Hippocampal formation (tissue), 2 donors: Measurements from ENCODE around the gene LRIG1.

Source experiments
- DNase-seq, 2 donors: peaks; one replicate each; lab custom pipeline; 2025; lab: John Stamatoyannopoulos, UW

Gene LRIG1

DNA sequence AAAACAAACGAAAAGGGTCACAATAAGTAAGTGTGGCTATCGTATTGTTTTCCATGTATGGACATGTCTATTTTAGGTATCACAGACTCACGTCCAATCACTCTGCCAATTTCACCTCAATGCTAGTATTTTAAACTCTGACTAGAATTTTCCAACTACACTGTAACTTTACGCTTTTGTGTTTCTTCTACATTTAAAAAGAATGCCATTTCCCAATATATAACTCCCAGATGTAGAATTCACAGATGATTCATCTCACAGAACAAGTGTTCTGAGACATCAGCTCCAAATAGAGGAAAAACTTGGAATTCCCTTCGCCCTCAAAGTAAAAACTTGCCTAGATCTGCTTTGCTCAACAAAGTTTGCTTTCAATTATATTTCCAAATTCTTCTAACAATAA, 14.2 kb downstream of the LRIG1 start:
- DNase-seq = no peak

DNA sequence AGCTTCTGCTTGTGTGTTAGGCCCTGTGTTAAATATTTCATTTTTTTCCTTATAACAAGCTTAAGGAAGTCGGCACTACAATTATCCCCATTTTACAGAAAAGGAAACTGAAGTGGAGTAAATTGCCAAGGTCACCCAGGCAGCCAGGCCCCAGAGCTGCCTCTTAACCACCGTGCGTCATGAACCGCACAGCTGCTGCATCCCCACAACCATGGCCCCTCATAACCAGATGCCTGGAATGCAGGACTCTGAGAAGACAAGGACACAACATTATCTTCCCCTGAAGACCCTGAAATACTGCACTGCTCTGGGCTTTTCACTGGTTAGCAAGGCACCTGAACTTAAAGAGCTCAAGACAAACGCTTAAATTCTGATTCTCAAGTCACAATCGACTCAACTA, 14.6 kb downstream of the LRIG1 start:
- no peak for DNase-seq

DNA sequence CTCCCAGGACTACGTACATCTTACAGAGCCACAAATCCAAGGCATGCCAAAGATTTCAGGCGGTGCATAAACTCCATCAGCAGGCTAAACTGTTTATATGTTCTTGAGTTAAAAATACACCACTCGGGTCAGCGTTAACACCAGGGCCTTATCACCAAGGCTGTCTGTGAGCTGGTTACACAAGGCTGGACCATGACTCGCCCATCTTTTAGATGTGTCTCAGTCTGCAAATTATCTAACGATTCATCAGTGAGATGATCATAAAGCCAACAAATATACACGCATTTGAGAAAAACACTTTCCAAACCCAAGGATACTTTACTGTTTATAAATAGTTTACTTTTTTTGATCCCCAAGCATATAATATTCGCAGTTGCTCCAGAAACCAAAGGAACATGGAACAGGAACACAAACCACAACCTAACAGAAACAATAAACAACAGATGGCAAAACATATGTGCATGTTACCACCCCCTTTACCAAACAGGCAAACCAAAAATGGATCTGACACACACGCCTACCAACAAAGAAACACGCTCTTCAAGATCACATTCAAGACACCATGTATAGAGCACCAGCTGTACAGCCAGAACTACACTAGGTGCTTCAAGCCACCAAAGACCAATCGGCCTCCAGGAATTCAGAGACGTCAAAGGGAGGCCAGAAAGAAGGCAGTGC, 15.4 kb downstream of the LRIG1 start:
- DNase-seq = peak in 1 of 2 donors; percentile 37

DNA sequence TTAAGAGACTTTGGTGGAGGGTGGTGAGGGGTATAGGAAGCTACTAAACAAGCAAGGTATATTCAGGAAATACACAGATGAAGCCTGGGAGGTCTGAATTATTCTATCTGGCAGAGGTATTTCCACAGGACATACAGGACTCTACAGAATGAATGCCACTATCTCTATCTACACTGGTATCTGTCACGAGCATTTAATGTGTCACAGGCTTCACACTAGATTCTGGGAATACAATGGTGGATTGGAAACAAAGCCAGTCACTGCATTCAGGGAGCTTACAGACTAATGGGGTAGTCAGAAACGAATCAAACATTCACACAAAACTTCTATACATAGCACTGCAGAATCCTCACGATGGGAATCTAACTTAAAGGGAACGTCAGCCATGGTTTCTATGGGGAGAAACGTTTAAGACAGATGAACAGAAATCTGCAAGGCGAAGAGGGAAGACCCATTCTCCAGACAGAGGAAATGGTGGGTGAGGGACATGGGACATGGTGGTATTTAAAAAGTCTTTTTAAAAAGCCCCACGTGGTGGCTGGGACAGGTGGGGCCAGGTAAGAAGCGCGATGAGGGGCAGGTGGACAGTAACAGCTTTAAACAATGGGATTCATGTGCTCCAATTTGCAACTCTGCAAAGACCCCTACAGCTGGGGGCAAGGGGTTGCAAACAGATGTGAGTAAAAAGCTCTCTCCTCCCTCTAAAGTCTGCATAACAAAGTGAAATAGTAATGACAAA, 16.5 kb downstream of the LRIG1 start:
- DNase-seq = peak in 1 of 2 donors; percentile 53

DNA sequence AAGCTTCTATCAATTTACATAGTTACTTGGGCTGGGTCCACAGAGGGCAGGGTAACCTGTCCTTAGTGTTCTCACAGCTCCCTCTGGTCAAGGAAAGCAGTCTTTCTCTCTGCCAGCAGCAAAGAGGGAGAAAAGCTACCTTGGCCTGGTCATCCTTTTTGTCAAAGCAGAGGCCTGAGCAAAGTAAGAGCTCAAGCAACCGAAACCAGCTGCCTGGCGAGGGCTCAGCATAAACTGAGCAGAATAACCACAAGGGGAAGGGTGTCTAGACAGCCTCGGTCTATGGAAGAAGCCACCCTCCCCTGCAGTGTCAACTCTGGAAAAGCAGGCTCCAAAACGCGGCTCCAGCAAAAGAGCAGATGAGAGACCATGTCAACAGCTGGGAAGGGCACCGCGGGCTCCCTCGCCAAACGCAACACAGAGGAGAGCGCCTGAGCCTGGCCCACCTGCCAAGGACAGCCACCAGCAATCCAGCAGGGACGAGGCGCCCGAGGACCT, 17.4 kb downstream of the LRIG1 start:
- DNase-seq = peak; percentile 53 to 74

DNA sequence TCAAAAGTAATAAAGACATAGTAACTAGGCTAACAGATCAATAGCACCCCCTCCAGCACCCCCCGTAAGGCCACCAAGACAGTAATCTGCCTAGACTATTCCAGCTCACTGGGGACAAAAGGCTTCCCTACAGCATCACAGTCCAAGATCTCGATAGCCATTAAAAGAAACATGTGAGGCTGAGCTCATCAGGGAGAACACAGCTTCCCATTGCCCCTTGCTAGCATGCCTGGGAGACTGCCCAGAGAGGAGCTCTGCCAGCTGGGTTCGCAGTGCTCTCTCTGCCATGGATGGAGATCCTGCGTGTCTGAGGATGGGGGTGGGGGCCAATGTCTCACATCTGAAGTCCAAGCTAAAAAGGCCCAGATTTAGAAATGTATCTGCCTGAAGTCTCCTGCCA, 17.8 kb downstream of the LRIG1 start:
- peak; percentile 90 to 97 for DNase-seq

DNA sequence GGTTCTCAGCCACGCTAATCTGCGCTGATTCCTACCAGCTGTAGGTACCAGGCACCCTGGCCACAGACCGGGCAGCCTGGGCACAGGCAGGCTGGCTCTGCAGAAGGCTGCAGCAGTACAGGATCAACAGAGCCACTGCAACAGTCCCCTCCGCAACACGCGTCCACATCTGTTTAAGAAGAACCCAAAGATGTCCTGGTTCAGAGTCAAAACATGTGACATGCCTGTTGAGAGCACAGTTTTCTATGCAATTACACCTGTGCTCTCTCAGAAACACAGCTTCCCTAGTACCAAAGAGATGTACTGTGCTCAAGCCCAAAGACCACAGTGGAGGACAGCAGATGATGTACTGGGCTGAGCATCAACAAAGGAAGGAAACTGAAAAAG, 18.8 kb downstream of the LRIG1 start:
- DNase-seq = peak in 1 of 2 donors; percentile 34

DNA sequence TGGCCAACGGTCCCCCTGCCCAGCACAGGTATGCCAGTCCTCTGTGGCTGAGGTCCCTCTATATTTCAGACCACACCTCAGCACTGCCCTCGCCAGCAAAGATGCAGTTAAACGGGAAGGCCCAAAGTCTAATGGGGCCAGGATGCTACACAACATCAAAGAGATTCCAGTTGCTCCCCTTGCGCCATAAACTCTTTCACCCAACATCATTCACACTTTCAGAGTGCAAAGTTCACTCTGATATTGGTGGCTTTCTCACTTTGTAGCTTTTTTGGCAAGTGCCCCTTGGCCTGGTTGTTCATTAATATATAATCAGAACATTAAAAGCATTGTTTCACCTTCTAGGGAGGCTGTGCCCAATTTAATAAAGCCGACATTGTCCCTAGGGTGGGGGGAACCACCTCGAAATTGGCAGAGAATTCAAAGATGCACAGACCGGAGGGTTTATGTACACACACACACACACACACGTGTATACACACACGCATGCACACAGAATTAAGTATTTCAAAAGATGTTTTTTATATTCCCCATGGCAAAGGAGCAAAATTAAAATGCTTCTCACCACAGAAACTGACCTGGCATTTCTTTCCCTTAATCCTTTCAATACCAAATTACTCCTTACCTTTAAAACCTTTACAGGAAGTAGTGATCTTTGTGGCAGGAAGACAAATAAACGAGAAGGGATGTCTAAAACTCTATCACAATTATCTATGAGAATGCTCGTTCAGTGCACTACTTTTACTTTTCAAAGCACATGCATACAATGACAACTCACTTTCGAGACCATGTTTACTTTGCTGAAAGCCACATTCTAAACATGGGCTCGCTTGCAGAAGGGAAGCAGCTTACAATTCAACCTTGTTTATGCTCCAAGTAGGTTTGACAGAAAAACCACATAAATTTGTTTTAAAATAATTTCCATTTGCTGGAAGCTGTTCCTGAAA, 19.5 kb downstream of the LRIG1 start:
- no peak for DNase-seq

DNA sequence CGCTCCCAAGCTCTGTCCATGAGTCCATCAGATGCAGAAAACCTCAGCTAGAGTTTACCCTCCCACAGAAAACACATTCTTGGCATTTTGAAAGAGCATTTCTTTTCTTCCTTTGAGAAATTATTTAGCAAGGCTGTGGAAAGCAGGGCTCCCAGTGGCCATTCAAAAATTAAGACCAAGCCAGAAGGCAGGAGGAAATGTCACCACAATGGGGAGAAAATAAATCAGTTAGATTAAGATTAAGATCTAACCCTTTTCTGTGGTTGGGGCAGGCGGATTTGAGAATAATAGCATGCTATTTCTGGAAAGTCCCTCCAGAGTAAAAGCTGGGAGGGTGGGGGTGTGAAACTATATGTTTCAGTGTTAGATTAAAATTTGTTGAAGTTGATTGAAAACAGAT, 20.2 kb downstream of the LRIG1 start:
- no peak for DNase-seq

DNA sequence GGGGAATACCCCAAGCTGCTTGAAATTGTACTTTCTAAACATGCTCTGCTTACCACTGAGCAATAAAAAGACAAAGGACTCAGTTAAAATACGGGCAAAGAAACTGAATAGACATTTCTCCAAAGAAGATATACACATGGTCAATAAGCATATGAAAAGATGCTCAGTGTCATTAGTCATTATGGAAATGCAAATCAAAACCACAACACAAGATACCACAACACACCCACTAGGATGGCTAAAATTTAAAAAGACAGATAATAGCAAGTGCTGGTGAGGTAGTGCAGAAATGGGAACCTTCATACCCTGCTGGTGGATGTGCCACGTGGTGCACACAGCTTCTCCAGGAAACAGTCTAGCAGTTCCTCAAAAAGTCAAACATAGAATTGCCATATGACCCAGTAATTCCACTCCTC, 21.3 kb downstream of the LRIG1 start:
- DNase-seq = no peak

DNA sequence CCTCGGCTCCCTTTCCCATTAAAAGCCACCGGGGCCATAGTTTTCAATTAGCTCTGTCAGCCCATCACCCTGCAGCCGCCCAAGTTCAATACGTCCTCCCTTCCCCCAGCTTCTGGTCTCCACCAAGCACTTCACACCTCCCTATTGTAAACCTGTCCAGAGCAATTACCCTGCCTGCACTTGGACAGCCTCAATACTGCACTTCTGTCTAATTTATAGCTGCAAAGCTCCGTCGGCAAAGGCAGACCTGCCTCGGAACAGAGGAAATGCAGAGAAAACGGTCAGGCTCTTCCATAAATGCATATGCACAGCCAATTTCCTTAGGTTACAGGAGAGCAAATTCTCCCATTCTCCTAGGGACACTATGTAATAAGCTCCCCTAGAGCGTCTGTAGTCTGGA, 21.9 kb downstream of the LRIG1 start:
- no peak for DNase-seq

DNA sequence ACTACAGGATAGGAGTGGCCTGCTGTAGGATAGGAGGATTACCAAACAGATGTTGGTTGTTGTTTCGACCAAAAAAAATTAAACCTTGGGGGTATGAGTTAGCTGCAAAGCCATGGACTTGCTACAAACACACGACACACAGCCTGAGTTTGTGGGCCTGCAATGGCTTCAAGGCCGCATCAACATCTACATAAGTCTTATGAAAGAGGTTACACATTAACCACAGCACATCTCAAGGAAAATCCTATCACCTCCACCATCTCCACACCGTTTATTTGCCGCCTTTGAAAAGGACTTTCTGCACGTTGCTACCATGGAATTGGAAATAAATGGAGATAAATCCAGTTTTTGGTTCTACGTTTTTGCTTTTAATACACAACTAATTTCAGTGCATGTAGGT, 23.0 kb downstream of the LRIG1 start:
- DNase-seq = no peak

DNA sequence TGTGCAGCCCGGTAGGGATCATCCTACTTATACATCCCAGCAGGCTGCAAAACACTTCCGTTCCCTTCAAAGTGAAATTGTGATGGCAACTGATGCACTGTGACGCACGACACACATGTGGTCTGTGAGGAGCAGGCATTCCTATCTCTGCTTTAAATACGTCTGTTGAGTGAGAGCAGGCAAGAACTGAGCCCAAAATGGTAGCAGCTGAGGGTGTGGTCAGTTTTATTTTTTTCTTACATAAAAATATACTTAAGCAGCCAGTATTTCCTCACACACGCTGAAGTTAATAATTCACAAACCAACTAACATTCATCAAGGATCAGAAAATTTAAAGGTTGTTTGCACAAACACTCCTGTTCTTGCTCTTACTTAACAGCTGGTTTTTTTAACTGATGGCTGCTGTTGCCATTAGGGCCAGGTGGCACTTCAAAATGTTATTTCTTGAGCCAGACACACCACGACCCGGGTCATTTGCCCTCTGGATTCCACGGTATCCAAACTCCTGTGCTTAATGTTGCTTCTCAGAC, 23.9 kb downstream of the LRIG1 start:
- no peak for DNase-seq

DNA sequence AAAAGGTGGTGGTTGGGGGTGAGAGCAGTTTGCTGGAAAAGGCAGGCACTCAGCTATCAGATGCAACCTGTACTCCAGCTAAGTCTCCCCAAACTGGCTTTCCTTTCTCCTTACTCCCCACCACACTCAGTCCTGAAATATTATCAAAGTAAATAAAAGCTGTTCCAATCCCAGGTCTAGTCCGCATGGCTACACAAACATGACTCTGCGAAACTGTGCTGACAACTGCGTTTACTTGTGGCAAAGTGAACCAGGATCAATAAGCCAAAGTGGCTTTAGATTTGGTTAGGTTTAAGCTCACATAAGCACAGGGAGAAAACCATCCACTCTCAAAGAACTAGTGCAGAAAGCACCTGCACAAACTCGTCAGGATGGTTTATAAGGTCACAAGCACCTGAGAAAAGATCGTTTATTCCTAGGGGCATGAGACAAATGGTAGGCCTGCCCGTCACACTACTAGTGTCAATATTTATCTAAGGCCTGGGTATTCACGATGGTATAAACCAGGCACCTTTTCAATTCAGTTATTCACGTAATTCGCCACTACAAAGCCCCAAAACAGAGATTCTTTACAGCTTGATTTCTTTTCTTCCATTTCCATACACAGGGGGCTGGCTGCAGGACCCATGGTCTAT, 25.3 kb downstream of the LRIG1 start:
- no peak for DNase-seq

DNA sequence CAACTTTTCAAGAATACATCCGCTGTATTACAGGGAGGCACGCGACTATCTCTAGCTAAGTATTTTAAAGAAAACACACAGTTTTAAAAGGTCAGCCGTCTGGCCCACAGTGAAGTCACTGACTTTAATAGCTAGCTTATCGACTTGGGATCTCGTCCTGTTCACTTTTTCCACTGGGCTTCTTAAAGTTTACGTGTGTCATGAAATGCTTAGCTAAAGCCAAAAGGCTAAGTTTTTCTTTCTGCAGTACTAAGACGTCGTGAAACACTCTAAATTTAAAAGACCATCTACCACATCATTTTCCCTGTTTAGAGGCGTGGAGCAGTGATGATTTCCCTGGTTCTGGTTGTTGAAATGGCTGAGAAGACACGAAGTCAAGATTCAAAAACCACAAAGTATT, 27.1 kb downstream of the LRIG1 start:
- no peak for DNase-seq

DNA sequence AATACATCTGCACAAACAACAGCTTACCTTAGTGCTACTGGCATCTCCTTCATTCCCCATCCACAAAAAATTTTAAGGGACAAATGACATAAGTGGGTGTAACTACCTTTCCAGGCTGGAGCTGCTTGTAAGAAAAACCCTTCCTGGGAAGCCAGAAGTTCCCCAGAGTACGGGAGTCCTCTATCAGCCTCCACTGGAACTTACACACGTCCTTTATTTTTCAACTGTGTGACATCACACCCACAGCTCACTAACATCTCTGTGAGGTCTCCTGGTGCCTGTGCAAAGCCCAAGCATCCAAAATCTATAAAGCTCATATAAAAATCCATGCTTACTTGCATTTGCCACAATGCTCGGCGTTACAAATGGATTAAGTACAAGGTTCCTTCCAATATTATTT, 27.6 kb downstream of the LRIG1 start:
- no peak for DNase-seq

DNA sequence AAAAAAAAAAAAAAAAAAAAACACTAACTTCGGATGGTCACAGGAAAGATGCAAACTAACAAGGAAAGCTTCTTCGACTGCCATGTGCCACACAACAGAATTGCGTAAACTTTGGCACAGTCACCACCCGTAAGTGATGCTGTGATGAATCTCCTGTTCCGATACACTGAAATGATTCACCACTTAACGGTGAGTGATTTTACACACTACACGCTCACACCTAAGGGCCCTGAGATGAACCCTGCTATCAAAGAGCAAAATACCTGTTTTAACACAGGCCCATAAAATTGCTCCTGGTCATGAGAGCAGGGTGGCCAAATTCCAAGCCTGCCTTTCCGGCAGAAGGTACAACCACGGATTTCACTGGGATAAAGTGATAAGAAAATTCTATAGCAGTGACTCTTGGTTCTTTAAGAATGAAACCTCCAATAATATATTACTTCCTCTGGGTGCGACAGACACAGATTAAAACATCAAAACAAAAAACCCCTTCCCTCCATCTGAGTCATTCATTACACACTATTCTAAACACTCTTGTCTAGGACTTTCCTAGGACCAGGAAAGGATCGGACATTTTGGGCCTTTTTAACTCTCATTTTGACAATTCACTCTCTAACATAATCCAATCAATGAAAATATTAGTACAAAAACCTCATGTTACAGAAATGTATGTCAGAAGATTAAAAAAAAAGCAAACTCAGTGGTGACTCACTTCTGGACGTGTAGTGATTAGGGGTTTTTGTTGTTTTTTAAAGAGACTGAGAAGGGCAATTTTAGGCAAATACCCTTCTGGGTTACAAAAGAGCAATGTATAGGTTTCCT, 28.3 kb downstream of the LRIG1 start:
- no peak for DNase-seq

DNA sequence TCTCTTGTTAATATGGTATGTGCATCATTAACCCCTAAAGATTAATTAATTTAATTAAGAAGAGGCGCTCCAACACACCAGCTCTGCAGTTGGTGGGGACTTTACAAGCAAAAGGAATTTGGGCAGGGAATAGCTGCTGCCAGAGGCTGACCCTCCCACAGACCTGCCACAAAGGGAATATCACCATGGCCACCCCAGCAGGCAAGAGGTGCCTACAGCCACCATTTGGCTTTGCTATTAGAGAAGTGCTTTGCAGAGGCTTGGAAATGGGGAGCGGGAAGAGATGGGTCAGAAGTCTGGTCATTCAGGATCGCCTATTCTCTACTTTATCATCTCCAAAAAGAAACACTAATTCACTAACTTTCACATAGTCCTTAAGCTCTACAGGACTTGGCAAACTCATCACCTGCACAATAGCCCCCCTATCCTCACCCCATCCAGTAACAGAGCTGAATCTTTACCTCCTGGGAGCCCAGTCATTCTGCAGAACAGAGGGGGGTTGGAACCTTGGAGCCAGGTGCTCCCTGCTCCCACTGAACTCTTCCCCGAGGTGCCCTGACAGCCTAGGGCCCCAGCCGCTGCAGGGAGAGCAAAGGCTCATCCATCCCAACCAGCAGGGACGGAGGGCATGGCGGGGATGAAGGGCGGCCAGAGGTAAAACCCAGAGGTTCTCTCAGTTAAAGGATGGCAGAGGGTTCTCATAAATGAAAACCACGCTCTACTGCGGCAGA, 29.7 kb downstream of the LRIG1 start:
- no peak for DNase-seq

DNA sequence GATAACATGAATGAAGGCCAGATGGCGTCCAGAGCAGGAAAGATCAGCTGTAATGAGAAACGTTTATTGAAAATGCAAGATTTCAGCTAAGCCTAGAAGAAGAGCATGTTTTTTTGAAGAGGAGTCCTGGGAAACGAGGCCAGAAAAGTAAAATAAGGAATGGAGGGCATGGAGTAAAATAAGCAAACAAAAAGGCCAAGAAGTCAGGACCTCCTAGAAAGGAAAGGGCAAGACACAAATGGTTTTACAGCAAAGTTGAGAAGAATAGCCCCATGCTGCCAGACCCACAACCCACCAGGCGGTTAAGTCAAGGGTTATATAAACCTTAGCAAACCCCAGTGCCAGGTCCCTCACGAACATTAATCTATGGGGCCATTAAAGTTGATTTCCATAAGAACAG, 30.5 kb downstream of the LRIG1 start:
- DNase-seq = no peak

DNA sequence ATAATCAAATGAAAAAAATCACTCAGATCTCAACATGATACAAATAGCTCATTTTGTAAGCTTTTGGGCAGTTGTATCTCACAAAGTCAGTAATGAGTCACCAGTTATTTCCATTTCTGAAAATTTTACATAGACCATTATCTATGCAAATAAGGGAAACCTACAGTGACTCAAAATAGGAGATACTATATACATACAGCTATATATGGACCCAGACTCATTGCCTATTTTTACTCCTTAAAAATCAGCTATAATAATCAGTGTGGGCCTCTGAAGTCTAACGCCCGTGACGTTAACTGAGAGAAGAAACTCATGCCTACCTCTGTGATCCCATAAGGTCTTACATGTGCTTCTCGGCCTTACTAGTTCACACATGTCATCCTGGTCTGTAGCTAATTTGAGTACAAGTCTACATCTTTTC, 31.6 kb downstream of the LRIG1 start:
- DNase-seq = no peak
